ENCODE data around the gene LOXL3. TPM values are rescaled to one million over a fixed set of nuclear protein-coding genes. Genes with fewer than 3 reads are reported as not detected.
A peak's percentile ranks its signal among the peaks of the same experiment; 100 is the strongest.

LOXL3 gene
- 29.4 and 63.8 TPM in 2 replicates for total RNA-seq (2012; rRNA removed)

DNA sequence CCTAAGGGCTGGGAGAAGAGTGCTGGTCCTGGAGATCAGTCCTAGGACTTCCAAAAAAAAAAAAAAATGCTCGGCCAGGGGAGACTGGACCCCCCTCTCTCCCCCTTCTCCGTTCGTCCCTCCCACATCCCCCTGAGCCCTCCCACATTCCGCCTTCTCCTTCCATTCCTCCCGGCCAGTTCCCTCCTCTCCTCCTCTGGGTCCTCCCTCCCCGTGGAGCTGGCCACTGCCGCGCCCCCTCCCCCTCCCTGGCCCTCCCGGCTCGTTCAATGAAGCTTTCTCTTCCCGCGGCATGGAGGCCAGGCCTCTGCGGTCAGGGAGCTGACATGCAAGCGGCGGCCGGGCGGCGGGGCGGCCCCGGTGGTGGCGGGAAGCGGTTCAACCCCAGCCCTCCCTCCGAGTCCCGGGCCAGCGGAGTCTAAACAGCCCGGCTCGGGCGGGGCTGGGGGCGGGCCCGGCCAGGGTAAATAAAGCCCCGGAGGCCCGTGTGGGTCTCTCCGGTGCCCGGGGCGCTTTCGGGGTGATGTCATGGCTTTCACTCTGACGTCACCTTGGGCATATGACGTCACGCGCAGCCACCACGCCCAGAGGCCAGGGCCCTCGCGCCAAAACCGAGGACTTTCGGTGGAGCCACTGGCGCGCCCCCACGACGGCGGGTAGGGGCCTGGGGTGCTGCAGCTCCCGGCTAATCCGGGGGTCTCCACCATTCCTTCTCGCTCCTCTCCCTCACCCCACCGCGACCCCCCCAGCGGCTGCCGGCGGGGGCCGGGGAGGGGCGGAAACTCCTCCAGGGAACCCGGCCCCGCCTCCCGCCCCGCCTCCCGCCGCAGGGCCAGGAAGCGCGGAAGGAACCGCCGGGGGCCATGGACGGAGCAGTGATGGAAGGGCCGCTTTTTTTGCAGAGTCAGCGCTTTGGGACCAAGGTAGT is at the start of gene LOXL3, which contains the start of gene DOK1:
Gene LOXL3 (minus strand): TSS at position 51 of the 928 bp plus-strand sequence. CDS start 1,308 bp downstream, outside the sequence.
Gene DOK1 (plus strand): TSS at position 829 of the 928 bp plus-strand sequence. CDS start 35 bp downstream, at position 864.
- peak within 1 kb of the TSS; percentile 100 for H3K4me3 ChIP-seq (ENCODE audit: low read length)
- no peaks in the 10 kb centered on the region for H3K9me3 ChIP-seq (replicated peaks; ENCODE audit: low read length)
- H3K9ac ChIP-seq (ENCODE audit: low read depth, low read length), result peak within 1 kb of the TSS; percentile 94
- peaks cover 22% of the 10 kb centered on the region for H3K36me3 ChIP-seq (ENCODE audit: insufficient read depth, low read length)
- peak within 1 kb of the TSS; percentile 98 for H3K4me2 ChIP-seq (ENCODE audit: low read length)
- H3K27me3 ChIP-seq (ENCODE audit: control insufficient read depth, insufficient read depth, low read length), result no peaks in the 10 kb centered on the region
- H3K4me1 ChIP-seq (ENCODE audit: control insufficient read depth, insufficient read depth, low read length), result peaks cover 47% of the 10 kb centered on the region

- H3K36me3 ChIP-seq (ENCODE audit: insufficient read depth, low read length), result no peaks in the 10 kb centered on the region
Measured at GRCh38 chr2:74602586-74603281, 49.0 kb upstream of the LOXL3 start.

GRCh38 chr2:74599676-74600075 is 45.9 kb upstream of the LOXL3 start:
- no peak overlapping the region for H3K4me3 ChIP-seq (ENCODE audit: low read length)
- no peak overlapping the region for H3K9ac ChIP-seq (ENCODE audit: low read depth, low read length)
- H3K27me3 ChIP-seq (ENCODE audit: control insufficient read depth, insufficient read depth, low read length), result peaks cover 55% of the 10 kb centered on the region
- no peak overlapping the region for H3K4me2 ChIP-seq (ENCODE audit: low read length)
- H3K9me3 ChIP-seq (replicated peaks; ENCODE audit: low read length), result no peaks in the 10 kb centered on the region
- no peaks in the 10 kb centered on the region for H3K36me3 ChIP-seq (ENCODE audit: insufficient read depth, low read length)
- H3K4me1 ChIP-seq (ENCODE audit: control insufficient read depth, insufficient read depth, low read length), result no peaks in the 10 kb centered on the region

More at GRCh38 chr2:74602586-74603281, 49.0 kb upstream of the LOXL3 start:
- H3K4me1 ChIP-seq (ENCODE audit: control insufficient read depth, insufficient read depth, low read length), result no peaks in the 10 kb centered on the region
- H3K9me3 ChIP-seq (replicated peaks; ENCODE audit: low read length), result no peaks in the 10 kb centered on the region
- H3K27me3 ChIP-seq (ENCODE audit: control insufficient read depth, insufficient read depth, low read length), result peaks cover 55% of the 10 kb centered on the region
- H3K4me2 ChIP-seq (ENCODE audit: low read length), result no peak overlapping the region
- no peak overlapping the region for H3K4me3 ChIP-seq (ENCODE audit: low read length)
- H3K9ac ChIP-seq (ENCODE audit: low read depth, low read length), result no peak overlapping the region

DNA sequence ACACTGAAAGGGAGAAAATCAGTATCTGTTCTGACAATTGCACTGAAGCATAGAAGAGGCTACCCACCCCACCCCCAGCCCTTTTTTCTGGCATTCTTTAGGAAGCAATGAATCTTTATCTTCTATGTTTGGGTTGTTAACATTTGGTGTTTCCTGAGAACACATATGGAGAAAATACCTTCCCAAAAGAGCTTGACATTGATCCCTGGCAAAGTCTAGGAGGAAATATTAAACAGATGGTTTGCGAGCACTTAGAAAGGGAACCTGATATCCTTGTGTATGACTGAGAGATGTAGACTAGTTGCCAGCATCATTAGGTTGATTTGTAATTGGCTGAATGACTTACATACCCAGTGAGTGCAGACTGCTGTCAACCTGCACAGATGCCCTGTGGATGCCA is 43.7 kb upstream of the LOXL3 start:
- Histone ChIP-seq H3K4me3 (ENCODE audit: low read length) (no peak overlapping the region), H3K4me2 (ENCODE audit: low read length) (no peak overlapping the region), H3K27me3 (ENCODE audit: control insufficient read depth, insufficient read depth, low read length) (peaks cover 44% of the 10 kb centered on the region), H3K4me1 (ENCODE audit: control insufficient read depth, insufficient read depth, low read length) (peaks cover 7% of the 10 kb centered on the region), H3K9me3 (replicated peaks; ENCODE audit: low read length) (no peaks in the 10 kb centered on the region), H3K36me3 (ENCODE audit: insufficient read depth, low read length) (no peaks in the 10 kb centered on the region), H3K9ac (ENCODE audit: low read depth, low read length) (no peak overlapping the region)

DNA sequence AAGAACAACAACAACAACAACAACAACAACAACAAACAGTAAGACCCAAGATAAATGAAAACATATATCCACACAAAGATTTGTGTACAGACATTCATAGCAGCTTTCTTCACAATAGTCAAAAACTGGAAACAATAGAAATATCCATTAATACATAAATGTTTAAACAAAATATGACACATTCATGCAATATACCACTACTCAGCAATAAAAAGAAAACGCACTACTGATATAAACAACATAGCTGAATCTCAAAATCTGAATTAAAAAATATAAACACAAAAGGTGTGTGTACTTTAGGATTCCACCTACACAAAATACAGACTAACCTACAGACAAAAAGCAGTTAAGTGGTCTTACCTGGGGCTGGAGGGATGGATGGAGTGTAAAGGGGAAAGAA is 42.8 kb upstream of the LOXL3 start:
- no peaks in the 10 kb centered on the region for H3K36me3 ChIP-seq (ENCODE audit: insufficient read depth, low read length)
- peaks cover 7% of the 10 kb centered on the region for H3K4me1 ChIP-seq (ENCODE audit: control insufficient read depth, insufficient read depth, low read length)
- no peaks in the 10 kb centered on the region for H3K9me3 ChIP-seq (replicated peaks; ENCODE audit: low read length)
- H3K9ac ChIP-seq (ENCODE audit: low read depth, low read length), result no peak overlapping the region
- no peak overlapping the region for H3K4me3 ChIP-seq (ENCODE audit: low read length)
- H3K27me3 ChIP-seq (ENCODE audit: control insufficient read depth, insufficient read depth, low read length), result peaks cover 39% of the 10 kb centered on the region
- no peak overlapping the region for H3K4me2 ChIP-seq (ENCODE audit: low read length)

DNA sequence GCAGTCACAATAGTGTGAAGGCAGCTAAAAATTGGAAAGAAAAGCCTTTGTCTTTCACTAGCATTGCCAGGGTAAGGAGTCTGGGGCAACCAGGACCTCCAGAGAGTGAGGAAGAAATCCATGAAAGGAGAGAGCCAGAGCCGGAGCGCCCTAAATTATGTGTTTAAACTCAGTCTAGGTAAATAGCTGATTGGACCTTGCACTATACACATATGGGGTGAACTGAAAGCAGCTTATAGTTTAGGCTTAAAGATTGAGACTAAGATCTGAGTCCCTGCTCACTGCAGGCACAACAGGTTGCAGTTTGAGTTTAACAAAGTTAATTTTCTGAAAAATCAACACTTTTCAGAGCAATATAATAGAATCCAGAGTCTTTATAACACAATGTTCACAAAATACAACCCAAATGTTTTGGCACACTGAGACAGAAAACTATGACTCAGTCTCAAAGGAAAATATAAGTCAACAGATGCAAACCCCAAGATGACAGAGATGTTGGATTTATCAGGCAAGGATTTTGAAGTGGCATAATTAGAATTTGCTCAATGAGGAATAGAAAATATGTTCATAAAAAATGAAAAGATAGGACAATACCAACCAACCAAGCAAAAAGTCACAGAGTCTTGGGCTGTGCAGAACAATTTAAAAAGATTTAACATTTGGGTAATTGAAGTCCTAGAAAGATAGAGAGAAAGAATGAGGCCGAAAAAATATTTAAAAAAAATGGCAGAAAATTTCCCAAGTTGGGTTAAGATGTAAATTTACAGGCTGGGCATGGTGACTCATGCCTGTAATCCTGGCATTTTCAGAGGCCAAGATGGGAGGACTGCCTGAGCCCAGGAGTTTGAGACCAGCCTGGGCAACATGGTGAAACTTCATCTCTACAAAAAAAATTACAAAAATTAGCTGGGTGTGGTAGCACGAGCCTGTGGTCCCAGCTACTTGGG is 40.4 kb upstream of the LOXL3 start:
- Histone ChIP-seq H3K4me1 (ENCODE audit: control insufficient read depth, insufficient read depth, low read length) (peaks cover 7% of the 10 kb centered on the region), H3K9ac (ENCODE audit: low read depth, low read length) (no peak overlapping the region), H3K9me3 (replicated peaks; ENCODE audit: low read length) (no peaks in the 10 kb centered on the region), H3K27me3 (ENCODE audit: control insufficient read depth, insufficient read depth, low read length) (peaks cover 43% of the 10 kb centered on the region), H3K4me2 (ENCODE audit: low read length) (no peak overlapping the region), H3K4me3 (ENCODE audit: low read length) (no peak overlapping the region), H3K36me3 (ENCODE audit: insufficient read depth, low read length) (no peaks in the 10 kb centered on the region)

DNA sequence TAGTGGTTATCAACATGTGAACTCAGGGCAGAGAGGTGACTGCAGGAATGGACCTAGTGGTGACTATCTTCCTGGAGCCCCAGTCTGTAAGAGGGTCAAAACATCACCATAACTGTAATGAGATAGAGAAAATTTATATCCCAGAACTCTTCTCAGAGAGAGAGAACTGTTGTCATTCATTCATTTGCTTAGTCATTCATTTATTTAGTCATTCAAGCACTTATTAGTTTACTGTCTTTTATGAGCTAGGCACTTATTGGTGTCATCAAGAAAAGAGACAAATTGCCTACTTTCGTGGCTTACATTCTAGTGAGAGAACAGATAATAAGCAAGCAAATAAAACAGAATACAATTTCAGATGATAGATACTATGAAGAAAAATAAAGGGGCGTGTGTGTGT is 34.9 kb upstream of the LOXL3 start:
- H3K9ac ChIP-seq (ENCODE audit: low read depth, low read length), result no peak overlapping the region
- peaks cover 13% of the 10 kb centered on the region for H3K4me1 ChIP-seq (ENCODE audit: control insufficient read depth, insufficient read depth, low read length)
- H3K36me3 ChIP-seq (ENCODE audit: insufficient read depth, low read length), result no peaks in the 10 kb centered on the region
- H3K27me3 ChIP-seq (ENCODE audit: control insufficient read depth, insufficient read depth, low read length), result peaks cover 30% of the 10 kb centered on the region
- H3K9me3 ChIP-seq (replicated peaks; ENCODE audit: low read length), result no peaks in the 10 kb centered on the region
- no peak overlapping the region for H3K4me3 ChIP-seq (ENCODE audit: low read length)
- H3K4me2 ChIP-seq (ENCODE audit: low read length), result no peak overlapping the region

GRCh38 chr2:74587664-74588277 is 34.0 kb upstream of the LOXL3 start:
- Histone ChIP-seq H3K4me3 (ENCODE audit: low read length) (no peak overlapping the region), H3K27me3 (ENCODE audit: control insufficient read depth, insufficient read depth, low read length) (peaks cover 25% of the 10 kb centered on the region)

GRCh38 chr2:74585406-74586185 is 31.9 kb upstream of the LOXL3 start:
- H3K9me3 ChIP-seq (replicated peaks; ENCODE audit: low read length), result no peaks in the 10 kb centered on the region
- peaks cover 21% of the 10 kb centered on the region for H3K4me1 ChIP-seq (ENCODE audit: control insufficient read depth, insufficient read depth, low read length)
- peaks cover 13% of the 10 kb centered on the region for H3K27me3 ChIP-seq (ENCODE audit: control insufficient read depth, insufficient read depth, low read length)
- H3K36me3 ChIP-seq (ENCODE audit: insufficient read depth, low read length), result no peaks in the 10 kb centered on the region
- no peak overlapping the region for H3K4me2 ChIP-seq (ENCODE audit: low read length)
- H3K9ac ChIP-seq (ENCODE audit: low read depth, low read length), result no peak overlapping the region
- no peak overlapping the region for H3K4me3 ChIP-seq (ENCODE audit: low read length)

More at GRCh38 chr2:74587664-74588277, 34.0 kb upstream of the LOXL3 start:
- Histone ChIP-seq H3K4me1 (ENCODE audit: control insufficient read depth, insufficient read depth, low read length) (peaks cover 21% of the 10 kb centered on the region), H3K9ac (ENCODE audit: low read depth, low read length) (no peak overlapping the region), H3K9me3 (replicated peaks; ENCODE audit: low read length) (no peaks in the 10 kb centered on the region), H3K36me3 (ENCODE audit: insufficient read depth, low read length) (no peaks in the 10 kb centered on the region), H3K4me2 (ENCODE audit: low read length) (no peak overlapping the region)

GRCh38 chr2:74584088-74584645 is 30.4 kb upstream of the LOXL3 start:
- Histone ChIP-seq H3K4me2 (ENCODE audit: low read length) (peak overlapping the region; percentile 14), H3K4me1 (ENCODE audit: control insufficient read depth, insufficient read depth, low read length) (peaks cover 21% of the 10 kb centered on the region), H3K9ac (ENCODE audit: low read depth, low read length) (peak overlapping the region; percentile 35), H3K27me3 (ENCODE audit: control insufficient read depth, insufficient read depth, low read length) (peaks cover under 1% of the 10 kb centered on the region), H3K36me3 (ENCODE audit: insufficient read depth, low read length) (no peaks in the 10 kb centered on the region), H3K4me3 (ENCODE audit: low read length) (no peak overlapping the region), H3K9me3 (replicated peaks; ENCODE audit: low read length) (no peaks in the 10 kb centered on the region)

Measured in skeletal muscle satellite cell (primary cell).